H1 (cell line): ENCODE data around the gene ZNF595. TPM values are rescaled to one million over a fixed set of nuclear protein-coding genes. Genes with fewer than 3 reads are reported as not detected.
"Not testable (repeated sequence)": the region's sequence is repeated elsewhere in the genome, so short reads cannot be mapped to it uniquely, and the experiment has no call there.

Experiments used
- CTCF ChIA-PET: fragments of 300-600 bp; sonication (Branson Sonifier 250); formaldehyde crosslinking; loops from one replicate; lab custom pipeline; 2021; ENCODE audit not compliant: partially characterized antibody; lab: Charles Lee
- POLR2A ChIA-PET: fragments of 300-600 bp; sonication (Branson Sonifier 250); formaldehyde crosslinking; loops from one replicate; lab custom pipeline; 2021; ENCODE audit warnings: inconsistent platforms; ENCODE audit not compliant: partially characterized antibody; lab: Charles Lee
- DNase-seq, 2 experiments: peaks; one replicate each; pipeline versions ENCODE4 v3.0.0 to v3.0.0-alpha.2; 2010 to 2022; ENCODE audit warnings: low spot score in 2 of 2, low read depth in 1 of 2, mixed read lengths in 1 of 2
- FAIRE-seq: peaks from 2 replicates; lab custom pipeline; 2011; peaks lifted over from hg19 to GRCh38; lab: Jason Lieb, UNC
- H2AFZ ChIP-seq: 2 replicates; pipeline ENCODE4 v1.8.1; 2012; ENCODE audit warnings: low read length, inconsistent platforms
- H2AK5ac ChIP-seq: 2 replicates; pipeline ENCODE4 v1.6.1; 2013; ENCODE audit warnings: low read depth, low read length
- H2BK120ac ChIP-seq: replicated peaks from 2 replicates; pipeline ENCODE3; 2013; ENCODE audit warnings: low read depth, low read length, inconsistent platforms
- H2BK12ac ChIP-seq: 2 replicates; pipeline ENCODE4 v1.6.1; 2013; ENCODE audit warnings: low read depth, low read length
- H2BK15ac ChIP-seq: 2 replicates; pipeline ENCODE4 v1.6.1; 2013; ENCODE audit warnings: low read length
- H2BK20ac ChIP-seq: 2 replicates; pipeline ENCODE4 v1.6.1; 2013; ENCODE audit warnings: low read length
- H2BK5ac ChIP-seq: 2 replicates; pipeline ENCODE4 v1.6.1; 2013; ENCODE audit warnings: low read depth, low read length
- H3K14ac ChIP-seq: 2 replicates; pipeline ENCODE4 v1.6.1; 2013; ENCODE audit warnings: inconsistent platforms; ENCODE audit not compliant: insufficient read length
- H3K18ac ChIP-seq: 2 replicates; pipeline ENCODE4 v1.6.1; 2013; ENCODE audit warnings: low read length; ENCODE audit errors: extremely low read depth
- H3K23ac ChIP-seq: 2 replicates; pipeline ENCODE4 v1.6.1; 2013; ENCODE audit warnings: inconsistent platforms; ENCODE audit not compliant: insufficient read length
- H3K23me2 ChIP-seq: 2 replicates; pipeline ENCODE4 v1.6.1; 2013; ENCODE audit warnings: low read depth, low read length
- H3K27ac ChIP-seq: 2 replicates; pipeline ENCODE4 v1.6.1; 2011; ENCODE audit warnings: low read depth, low read length, inconsistent platforms
- H3K27me3 ChIP-seq, 4 experiments: replicated peaks in 1 of 4; 1 replicate in 1 of 4; 2 replicates in 3 of 4; pipeline versions ENCODE4 v1.6.1 to v1.8.1; 2011 to 2013; ENCODE audit warnings: low read length in 3 of 4, mild to moderate bottlenecking in 3 of 4, inconsistent platforms in 2 of 4, mixed read lengths in 2 of 4, moderate library complexity in 1 of 4; ENCODE audit not compliant: control insufficient read depth in 3 of 4, insufficient read depth in 3 of 4; ENCODE audit errors: extremely low read depth in 1 of 4
- H3K36me3 ChIP-seq, 4 experiments: 2 replicates each; pipeline versions ENCODE4 v1.6.1 to v1.8.1; 2011 to 2013; ENCODE audit warnings: mild to moderate bottlenecking in 4 of 4, low read length in 3 of 4, moderate library complexity in 2 of 4, control low read depth in 1 of 4, inconsistent platforms in 1 of 4; ENCODE audit not compliant: insufficient read depth in 4 of 4, control insufficient read depth in 2 of 4
- H3K4ac ChIP-seq: replicated peaks from 2 replicates; pipeline ENCODE3; 2013; ENCODE audit warnings: low read length, low read depth, mixed read lengths, inconsistent platforms; ENCODE audit not compliant: insufficient read length
- H3K4me1 ChIP-seq, 4 experiments: replicated peaks in 1 of 4; 1 replicate in 1 of 4; 2 replicates in 3 of 4; pipeline versions ENCODE4 v1.6.1 to v1.8.1; 2011 to 2013; ENCODE audit warnings: low read length in 3 of 4, inconsistent platforms in 2 of 4, mixed read lengths in 1 of 4; ENCODE audit not compliant: insufficient read depth in 4 of 4, control insufficient read depth in 3 of 4
- H3K4me2 ChIP-seq, 2 experiments: 2 replicates each; pipeline versions ENCODE4 v1.6.1 to v1.8.1; 2011 to 2013; ENCODE audit warnings: low read depth in 2 of 2, low read length in 2 of 2, control low read depth in 1 of 2, inconsistent platforms in 1 of 2, mild to moderate bottlenecking in 1 of 2; ENCODE audit not compliant: insufficient read depth in 1 of 2
- H3K4me3 ChIP-seq, 4 experiments: fragments of 200-600, 300-600 bp in 1 of 4; sonication (generic), shearing (Covaris generic), sonication (Bioruptor Twin) in 1 of 4; 2 replicates each; pipeline versions ENCODE4 v1.5.1 to v1.8.1; 2011 to 2016; ENCODE audit warnings: low read length in 4 of 4, low read depth in 3 of 4, control low read depth in 2 of 4, inconsistent platforms in 2 of 4, mild to moderate bottlenecking in 2 of 4, mixed read lengths in 1 of 4, moderate library complexity in 1 of 4; ENCODE audit not compliant: insufficient read depth in 2 of 4; ENCODE audit errors: extremely low read depth in 1 of 4
- H3K56ac ChIP-seq: replicated peaks from 2 replicates; pipeline ENCODE3; 2013; ENCODE audit warnings: low read depth, mild to moderate bottlenecking, mixed read lengths, low read length, inconsistent platforms; ENCODE audit not compliant: insufficient read length
- H3K79me1 ChIP-seq: 2 replicates; pipeline ENCODE4 v1.6.1; 2013; ENCODE audit warnings: low read depth, low read length, control low read depth
- H3K79me2 ChIP-seq, 2 experiments: 2 replicates each; pipeline versions ENCODE4 v1.6.1 to v1.8.1; 2012 to 2013; ENCODE audit warnings: low read length in 2 of 2, mild to moderate bottlenecking in 2 of 2, inconsistent platforms in 1 of 2; ENCODE audit not compliant: insufficient read depth in 2 of 2, control insufficient read depth in 1 of 2
- H3K9ac ChIP-seq, 4 experiments: replicated peaks in 1 of 4; 1 replicate in 1 of 4; 2 replicates in 3 of 4; pipeline versions ENCODE4 v1.6.1 to v1.8.1; 2011 to 2013; ENCODE audit warnings: low read depth in 3 of 4, low read length in 3 of 4, control low read depth in 2 of 4, mild to moderate bottlenecking in 2 of 4, moderate library complexity in 2 of 4, inconsistent platforms in 1 of 4; ENCODE audit errors: extremely low read depth in 1 of 4
- H3K9me3 ChIP-seq, 2 experiments: 2 replicates each; pipeline versions ENCODE4 v1.6.1 to v1.8.1; 2012 to 2013; ENCODE audit warnings: mild to moderate bottlenecking in 2 of 2, moderate library complexity in 2 of 2, control low read depth in 1 of 2, inconsistent platforms in 1 of 2, low read depth in 1 of 2, low read length in 1 of 2, mixed read lengths in 1 of 2; ENCODE audit not compliant: insufficient read depth in 2 of 2
- H4K20me1 ChIP-seq, 2 experiments: replicated peaks in 1 of 2; 2 replicates each; pipeline versions ENCODE3 to v1.8.1; 2011 to 2013; ENCODE audit warnings: inconsistent platforms in 2 of 2, low read length in 2 of 2, mild to moderate bottlenecking in 1 of 2; ENCODE audit not compliant: insufficient read depth in 2 of 2, control insufficient read depth in 1 of 2
- H4K5ac ChIP-seq: 2 replicates; pipeline ENCODE4 v1.6.1; 2013; ENCODE audit warnings: low read length, low read depth, mixed read lengths, inconsistent platforms; ENCODE audit not compliant: insufficient read length
- H4K8ac ChIP-seq: 2 replicates; pipeline ENCODE4 v1.8.0; 2013; ENCODE audit warnings: mild to moderate bottlenecking, moderate library complexity, low read length, inconsistent platforms; ENCODE audit not compliant: insufficient read depth; ENCODE audit errors: extremely low read depth
- H4K91ac ChIP-seq: replicated peaks from 2 replicates; pipeline ENCODE3; 2013; ENCODE audit warnings: low read length, mixed read lengths, inconsistent platforms; ENCODE audit not compliant: insufficient read length
- WGBS, 2 experiments: shearing (Covaris generic) in 1 of 2; methylation state at CpG; one replicate each; pipeline versions ENCODE4 v1.1.6 to v1.1.7; 2013 to 2015; ENCODE audit warnings: low lambda C conversion rate in 2 of 2, mixed read lengths in 2 of 2, inconsistent platforms in 1 of 2, low coverage in 1 of 2, missing lambda C conversion rate in 1 of 2; ENCODE audit not compliant: insufficient replicate concordance in 2 of 2, insufficient coverage in 1 of 2, insufficient read length in 1 of 2; ENCODE audit errors: extremely low coverage in 1 of 2, missing lambda C conversion rate in 1 of 2; 5-methylcytosine and 5-hydroxymethylcytosine counted together
- long read RNA-seq, 2 experiments: library from RNA in 1 of 2; library from capped mRNA in 1 of 2; stranded (forward); transcript quantifications; one replicate each; pipeline ENCODE4 v2.0.0, GENCODE V29; 2021; ENCODE audit warnings: inconsistent platforms in 1 of 2
- polyA minus RNA-seq, 3 experiments: library from RNA; depleted of rRNA, polyadenylated mRNA; stranded (reverse); fragments of >200 nt; gene quantifications; 1 replicate in 2 of 3; 2 replicates in 1 of 3; pipeline ENCODE4 v1.2.3, GENCODE V29; 2011
- polyA plus RNA-seq, 7 experiments: library from polyadenylated mRNA; depleted of rRNA in 3 of 7; stranded (reverse) in 5 of 7; unstranded in 2 of 7; fragments of >200 nt in 5 of 7; fragments of 200-250 nt in 2 of 7; gene quantifications; 1 replicate in 5 of 7; 2 replicates in 1 of 7; 4 replicates in 1 of 7; pipeline versions ENCODE4 v1.2.1 to v1.2.3, GENCODE V29; 2011 to 2013; ENCODE audit warnings: missing spikeins in 2 of 7, mixed read lengths in 2 of 7
- total RNA-seq: library from RNA; stranded (reverse); fragmentation: NEBNext Ultra II Directional; extraction: Animal tissue kit (Norgen Biotek cat#: 25700); gene quantifications from 2 replicates; pipeline ENCODE4 v1.2.1, GENCODE V29; 2021

ZNF595 gene
- total RNA-seq (20.3 and 22.5 TPM in 2 replicates), polyA plus RNA-seq (2011; rRNA removed) (2.4 and 3.3 TPM in 2 replicates), polyA minus RNA-seq (2011; rRNA and poly(A)+ RNA removed) (20.1 and 21.2 TPM in 2 replicates)
- polyA plus RNA-seq (2011; cell fraction: cytosol; rRNA removed): 4.7 TPM
- 7.9 TPM for polyA plus RNA-seq (2011; cell fraction: nucleus; rRNA removed)
- 4.9 to 10.4 TPM (median 6.1 TPM) in 4 replicates for polyA plus RNA-seq (2012, experiment 1 of 2)
- polyA plus RNA-seq (2012, experiment 2 of 2): 0.59 TPM
- 16.8 TPM for polyA plus RNA-seq (2013, experiment 1 of 2)
- polyA plus RNA-seq (2013, experiment 2 of 2): 15.9 TPM
- 21.9 TPM for polyA minus RNA-seq (2011; cell fraction: cytosol; rRNA and poly(A)+ RNA removed)
- polyA minus RNA-seq (2011; cell fraction: nucleus; rRNA and poly(A)+ RNA removed): 58.8 TPM
- long read RNA-seq, experiment 1, partial matches to known transcripts: 0 of 14 reads
- long read RNA-seq, experiment 1, other reads (novel, unspliced or antisense): 8 of 14 reads
- long read RNA-seq, experiment 2, transcript ZNF595-205 (4 exons, 2,911 nt): major isoform, 14 of 20 reads
- long read RNA-seq, experiment 2, transcript ZNF595-203 (2 exons, 1,999 nt): minor isoform, 6 of 20 reads
- long read RNA-seq, experiment 2, partial matches to known transcripts: 0 of 20 reads
- long read RNA-seq, experiment 2, other reads (novel, unspliced or antisense): 0 of 20 reads

- not testable (repeated sequence) for H2BK120ac ChIP-seq, H3K4me1 ChIP-seq, H2BK12ac ChIP-seq, H4K8ac ChIP-seq, H4K91ac ChIP-seq, H3K14ac ChIP-seq, H3K27me3 ChIP-seq, H3K23ac ChIP-seq, H3K79me2 ChIP-seq, FAIRE-seq, H2AK5ac ChIP-seq, H2BK5ac ChIP-seq, H3K4ac ChIP-seq, H4K20me1 ChIP-seq, H3K36me3 ChIP-seq, H3K4me2 ChIP-seq, H3K56ac ChIP-seq, H4K5ac ChIP-seq, H2AFZ ChIP-seq, H2BK20ac ChIP-seq, H3K18ac ChIP-seq, H3K23me2 ChIP-seq, H3K79me1 ChIP-seq, H3K27ac ChIP-seq, H2BK15ac ChIP-seq
- WGBS, 2 experiments: 40% methylated on average over 21 of the region's 29 CpGs; no CpG with 5 or more reads in 1 of the 2 experiments
- Histone ChIP-seq H3K4me3 (peak within 1 kb of the TSS; percentile 36 to 47 (median 42); a peak in 7 of 8 replicates), H3K9me3 (peaks cover 6 to 15% of the 10 kb centered on the region in 2 experiments; a peak in 3 of 4 replicates), H3K9ac (peak within 1 kb of the TSS in 1 of 4 experiments; percentile 13; a peak in 1 of 7 replicates)
- peak in 1 of 2 experiments; percentile 52 for DNase-seq
- ChIA-PET POLR2A (interaction anchor here (0.7 to 3.8 kb wide), 5 partner anchors 32 to 253 kb away, joined by 3 to 18 read pairs (median 3); partner anchors contain the start of genes ZNF718 and ZNF732), CTCF (interaction anchor here (1.1 kb wide), 1 partner anchor 82 kb away, joined by 3 read pairs; no protein-coding TSS in a partner anchor)
Measured at GRCh38 chr4:52804-53479, at the start of gene ZNF595. TSS of gene ZNF595 (plus strand) at chr4:53321. CDS start at chr4:53489, 168 bp downstream.
